KOPT-K1 (cell line): ENCODE measurements around the gene STYXL1.
"Not testable (repeated sequence)": the region's sequence is repeated elsewhere in the genome, so short reads cannot be mapped to it uniquely, and the experiment has no call there.

Experiments used
- H3K27ac ChIP-seq: fragments of 200-600 bp; sonication (generic); 2 replicates; pipeline ENCODE4 v1.5.1; 2016; ENCODE audit warnings: antibody characterized with exemption, mild to moderate bottlenecking, low read depth, low read length; ENCODE audit not compliant: poor library complexity, severe bottlenecking
- H3K36me3 ChIP-seq: fragments of 200-600 bp; sonication (generic); 2 replicates; pipeline ENCODE4 v1.5.1; 2017; ENCODE audit warnings: antibody characterized with exemption, mild to moderate bottlenecking, low read length, moderate library complexity; ENCODE audit not compliant: insufficient read depth
- H3K9me3 ChIP-seq: fragments of 200-600 bp; sonication (generic); 2 replicates; pipeline ENCODE4 v1.5.1; 2017; ENCODE audit warnings: antibody characterized with exemption, low read length, mild to moderate bottlenecking; ENCODE audit not compliant: insufficient read depth, poor library complexity, severe bottlenecking

The STYXL1 gene

DNA sequence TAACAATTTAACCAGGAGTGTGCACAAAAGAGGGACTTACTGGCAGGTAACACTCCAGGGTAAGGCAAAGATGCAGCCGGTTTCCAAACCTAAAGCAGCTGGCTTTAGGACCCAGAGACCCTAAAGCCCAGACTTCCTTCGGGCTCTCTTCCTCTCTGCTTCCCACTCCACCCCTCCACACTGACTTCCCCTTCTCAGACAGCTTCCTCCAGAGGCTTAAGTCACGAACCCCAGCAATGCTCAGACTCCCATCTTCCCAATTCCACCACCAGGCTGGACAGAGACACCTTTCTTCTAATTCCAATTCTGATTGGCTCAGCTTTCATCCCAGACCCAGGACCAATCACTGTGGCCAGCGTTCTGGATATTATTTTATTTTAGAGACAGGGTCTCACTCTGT is 24.8 kb downstream of the STYXL1 start:
- H3K36me3 ChIP-seq, result peaks cover 49% of the 10 kb centered on the region

DNA sequence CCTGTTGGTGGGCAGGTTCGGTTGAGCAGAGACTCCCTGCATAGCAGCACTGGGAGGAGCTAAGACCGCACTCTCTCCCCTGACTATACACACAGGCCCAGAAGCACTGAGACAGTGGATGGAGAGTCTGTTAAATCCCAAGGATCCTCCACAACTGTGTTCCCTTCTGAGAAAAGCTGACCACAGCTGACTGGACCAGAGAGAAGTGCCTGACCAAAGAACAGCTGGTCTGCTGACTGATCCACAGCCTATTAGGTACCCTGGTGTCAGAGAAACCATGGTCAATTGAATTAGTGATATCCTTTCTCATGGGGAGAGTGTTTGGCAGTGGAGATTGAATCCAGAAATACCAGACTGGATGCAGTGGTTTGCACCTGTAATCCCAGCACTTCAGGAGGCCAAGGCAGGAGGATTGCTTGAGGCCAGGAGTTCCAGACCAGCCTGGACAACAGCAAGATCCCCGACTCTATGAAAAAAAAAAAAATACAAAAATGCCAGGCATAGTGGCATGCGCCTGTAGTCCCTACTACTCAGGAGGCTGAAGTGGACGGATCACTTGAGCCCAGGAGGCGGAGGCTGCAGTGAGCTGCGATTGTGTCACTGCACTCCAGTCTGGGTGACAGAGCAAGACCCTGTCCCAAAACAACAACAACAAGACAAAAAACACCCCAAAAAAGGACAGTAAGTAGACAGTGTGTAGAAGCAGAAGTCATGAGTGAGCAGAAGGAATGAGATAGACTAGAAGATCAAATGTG is 25.6 kb downstream of the STYXL1 start:
- Histone ChIP-seq H3K36me3 (peaks cover 45% of the 10 kb centered on the region), H3K27ac (no peak overlapping the region), H3K9me3 (no peaks in the 10 kb centered on the region)

More for the DNA sequence above, 24.8 kb downstream of the STYXL1 start:
- H3K27ac ChIP-seq, result no peak overlapping the region
- no peaks in the 10 kb centered on the region for H3K9me3 ChIP-seq

DNA sequence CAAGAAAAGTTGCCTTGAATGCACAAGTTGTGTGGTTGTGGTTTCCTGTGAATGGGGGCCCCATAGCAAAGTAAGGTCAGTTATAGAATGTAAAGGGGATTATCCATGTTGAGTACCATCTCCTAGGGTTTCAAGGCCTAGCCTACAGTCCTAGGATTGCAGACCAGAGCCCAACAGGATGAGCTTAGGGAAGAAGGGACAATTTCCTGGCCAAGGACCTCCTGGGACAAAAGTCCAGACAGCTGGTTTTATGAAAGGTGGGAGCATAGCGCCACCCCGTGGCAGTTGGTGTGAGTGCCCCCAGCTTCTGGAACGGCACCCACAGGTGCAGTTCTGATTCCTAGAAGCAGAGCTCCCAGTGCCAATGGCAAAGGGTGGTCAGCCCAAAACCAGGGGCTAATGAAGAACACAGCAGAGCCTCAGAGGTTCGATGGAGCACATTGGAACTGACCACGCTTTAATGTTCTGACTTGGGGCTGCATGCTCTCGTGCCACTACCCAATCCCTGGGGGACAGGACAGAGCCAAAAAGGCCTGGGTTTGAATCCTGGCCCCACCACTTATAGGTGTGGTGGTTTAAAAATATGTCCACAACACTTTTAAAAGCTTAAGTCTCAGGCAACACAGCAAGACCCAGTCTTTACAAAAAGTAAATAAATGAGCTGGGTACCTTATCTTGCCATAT is 27.6 kb downstream of the STYXL1 start:
- Histone ChIP-seq H3K27ac (no peak overlapping the region), H3K36me3 (peaks cover 47% of the 10 kb centered on the region), H3K9me3 (no peaks in the 10 kb centered on the region)

DNA sequence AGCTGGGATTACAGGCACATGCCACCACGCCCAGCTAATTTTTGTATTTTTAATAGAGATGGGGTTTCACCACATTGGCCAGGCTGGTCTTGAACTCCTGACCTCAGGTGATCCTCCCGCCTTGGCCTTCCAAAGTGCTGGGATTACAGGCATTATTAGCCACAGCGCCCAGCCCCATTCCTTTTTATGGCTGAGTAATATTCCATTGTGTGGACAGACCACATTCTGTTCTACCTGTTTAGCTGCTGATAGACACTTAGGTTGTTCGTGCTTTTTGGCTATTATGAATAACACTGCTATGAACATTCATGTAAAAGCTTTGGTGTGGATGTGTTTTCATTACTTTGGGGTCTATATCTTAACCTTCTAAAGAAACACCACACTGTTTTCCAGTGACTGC is 29.3 kb downstream of the STYXL1 start:
- not testable (repeated sequence) for H3K9me3 ChIP-seq, H3K27ac ChIP-seq
- H3K36me3 ChIP-seq, result peaks cover 47% of the 10 kb centered on the region

DNA sequence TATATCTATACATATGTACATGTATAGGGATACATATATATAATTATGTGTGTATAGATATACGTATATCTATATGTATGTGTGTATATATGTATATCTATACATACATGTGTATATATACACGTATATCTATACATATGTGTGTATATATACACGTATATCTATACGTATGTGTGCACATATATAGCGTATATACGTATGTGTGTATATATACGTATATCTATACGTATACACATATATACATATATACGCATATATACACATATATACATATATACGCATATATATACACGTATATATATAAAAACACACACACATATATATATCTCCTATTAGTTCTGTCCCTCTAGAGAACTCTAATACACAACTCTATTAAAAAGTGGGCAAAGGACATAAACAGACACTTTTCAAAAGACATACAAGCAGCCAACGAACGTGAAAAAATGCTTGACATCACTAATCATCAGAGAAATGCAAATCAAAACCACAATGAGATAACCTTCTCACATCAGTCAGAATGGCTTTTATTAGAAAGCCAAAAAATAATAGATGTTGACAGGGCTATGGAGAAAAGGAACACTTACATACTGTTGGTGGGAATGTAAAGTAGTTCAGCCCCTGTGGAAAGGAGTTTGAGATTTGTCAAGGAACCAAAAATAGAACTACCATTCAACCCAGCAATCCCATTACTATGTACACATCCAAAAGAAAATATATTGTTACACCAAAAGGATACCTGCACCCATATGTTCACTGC is 31.4 kb downstream of the STYXL1 start:
- H3K27ac ChIP-seq, result no peak overlapping the region
- peaks cover 40% of the 10 kb centered on the region for H3K36me3 ChIP-seq
- H3K9me3 ChIP-seq, result no peaks in the 10 kb centered on the region

DNA sequence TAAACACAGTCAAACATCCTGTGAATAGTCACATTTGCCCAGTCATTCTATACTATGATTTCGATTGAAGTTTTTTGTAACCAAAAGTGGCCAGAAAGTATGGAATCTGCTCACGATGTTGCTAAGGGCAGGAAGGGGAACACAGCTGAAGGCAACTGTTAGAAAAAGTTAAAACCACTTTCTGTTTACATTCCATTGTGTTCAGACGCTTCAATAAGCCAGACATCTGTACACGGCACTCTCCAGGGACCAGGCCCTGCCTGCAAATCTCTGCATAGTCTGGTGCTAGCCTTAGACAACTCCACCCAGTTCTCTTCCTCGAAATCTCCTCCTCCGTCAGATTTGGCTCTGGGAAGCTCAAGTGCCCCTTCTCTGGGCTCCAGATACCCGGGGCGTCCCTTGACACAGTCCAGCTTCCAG is 36.3 kb downstream of the STYXL1 start:
- Histone ChIP-seq H3K36me3 (peaks cover 25% of the 10 kb centered on the region), H3K9me3 (no peaks in the 10 kb centered on the region), H3K27ac (no peak overlapping the region)

DNA sequence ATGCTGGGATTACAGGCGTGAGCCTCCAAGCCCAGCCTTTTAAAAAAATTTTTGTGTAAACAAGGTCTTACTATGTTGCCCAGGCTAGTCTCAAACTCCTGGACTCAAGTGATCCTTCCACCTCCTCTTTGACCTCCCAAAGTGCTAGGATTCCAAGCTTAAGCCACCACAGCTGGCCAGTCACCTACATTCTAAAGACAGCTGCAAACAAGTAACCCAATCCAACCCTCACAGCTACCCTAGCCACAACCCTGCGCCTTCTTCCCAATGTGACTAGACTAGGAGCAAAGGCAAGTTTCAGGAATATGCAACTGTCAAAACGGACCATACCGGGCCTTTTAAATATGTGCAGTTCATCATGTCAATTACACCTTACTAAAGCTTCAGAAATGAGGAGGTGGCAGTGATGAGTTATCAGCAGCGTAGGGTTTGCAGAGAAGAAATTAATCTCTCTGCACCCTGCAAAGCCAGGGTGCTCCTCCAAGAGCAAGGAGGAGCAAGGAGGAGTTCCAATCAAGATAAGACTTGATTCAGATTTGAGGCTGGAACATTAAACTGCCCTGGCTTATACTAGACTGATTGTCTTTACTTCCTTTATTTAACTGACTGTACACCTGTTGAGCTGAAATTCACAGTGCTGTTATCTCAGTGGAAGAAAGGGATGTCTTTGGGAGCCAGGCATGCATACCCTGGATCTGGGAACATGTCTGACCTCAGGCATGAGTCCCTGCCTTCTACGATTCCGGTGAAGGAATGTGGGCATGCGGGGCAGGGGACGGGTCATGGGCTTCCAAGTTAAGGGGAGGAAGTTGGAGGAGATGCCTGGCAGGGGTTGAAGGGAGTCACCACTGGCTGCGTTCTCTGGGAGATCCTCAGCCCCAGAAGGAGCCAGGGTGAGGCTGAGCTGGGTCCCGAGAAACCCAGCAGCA is 37.9 kb downstream of the STYXL1 start:
- H3K36me3 ChIP-seq, result peaks cover 21% of the 10 kb centered on the region
- no peaks in the 10 kb centered on the region for H3K9me3 ChIP-seq
- H3K27ac ChIP-seq, result no peak overlapping the region

DNA sequence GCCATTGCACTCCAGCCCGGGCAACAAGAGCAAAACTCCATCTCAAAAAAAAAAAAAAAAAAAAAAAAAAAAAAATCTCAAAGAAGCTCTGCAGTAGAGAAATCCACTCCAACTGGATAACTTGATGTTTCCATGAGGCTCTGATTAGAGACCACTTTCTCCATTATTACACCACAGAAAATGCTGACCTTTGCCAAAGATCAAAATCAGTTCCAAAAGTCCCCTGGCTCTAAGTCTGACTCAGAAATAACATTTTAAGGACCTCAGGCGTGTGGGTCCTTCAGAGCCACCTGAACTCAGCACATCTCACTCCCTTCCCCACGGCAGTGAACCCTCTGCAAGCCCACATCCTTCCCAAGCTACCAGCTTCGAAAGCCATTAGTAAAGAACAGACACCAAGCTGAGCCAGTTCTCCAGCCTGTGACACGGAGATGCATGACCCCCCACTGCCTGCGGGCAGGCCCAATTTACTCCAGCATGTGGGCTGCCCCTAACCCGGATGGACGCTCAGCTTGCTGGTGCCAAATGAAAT is 39.6 kb downstream of the STYXL1 start:
- Histone ChIP-seq H3K27ac (no peak overlapping the region), H3K9me3 (no peaks in the 10 kb centered on the region), H3K36me3 (peaks cover 25% of the 10 kb centered on the region)

DNA sequence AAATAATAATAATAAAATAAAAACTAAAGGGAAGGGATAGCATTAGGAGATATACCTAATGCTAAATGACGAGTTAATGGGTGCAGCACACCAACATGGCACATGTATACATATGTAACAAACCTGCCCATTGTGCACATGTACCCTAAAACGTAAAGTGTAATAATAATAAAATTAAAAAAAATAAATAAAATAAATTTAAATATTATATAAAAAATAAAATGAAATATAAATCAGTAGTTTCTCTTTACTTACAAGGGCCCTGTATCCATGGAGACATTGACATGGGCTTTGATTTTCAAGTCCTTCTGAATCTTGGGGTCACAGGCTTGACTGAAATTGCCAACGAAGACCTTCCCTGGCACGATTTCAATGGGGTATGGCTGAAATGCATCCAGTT is 42.8 kb downstream of the STYXL1 start:
- H3K36me3 ChIP-seq, result peaks cover 42% of the 10 kb centered on the region
- H3K9me3 ChIP-seq, H3K27ac ChIP-seq: not testable (repeated sequence)

DNA sequence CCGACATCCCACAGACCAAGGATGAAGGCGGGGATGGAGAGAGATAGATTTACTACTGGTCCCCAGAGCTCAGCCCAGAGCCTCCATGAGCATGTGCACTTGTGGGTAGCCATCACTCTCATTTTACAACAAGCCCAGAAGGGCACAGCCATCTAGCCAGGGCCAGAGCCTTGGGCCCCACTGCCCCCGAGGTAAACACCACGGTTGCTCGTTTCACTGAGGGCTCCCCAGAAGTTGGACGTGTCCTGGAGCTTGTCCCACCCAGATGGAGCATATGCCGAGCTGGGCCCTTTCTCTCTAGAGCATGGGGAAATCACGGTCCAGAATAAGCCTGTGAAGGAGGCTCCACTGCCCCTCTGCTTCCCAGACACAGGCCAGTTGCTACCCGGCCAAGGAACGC is 44.4 kb downstream of the STYXL1 start:
- no peak overlapping the region for H3K27ac ChIP-seq
- H3K36me3 ChIP-seq, result peaks cover 42% of the 10 kb centered on the region
- no peaks in the 10 kb centered on the region for H3K9me3 ChIP-seq

DNA sequence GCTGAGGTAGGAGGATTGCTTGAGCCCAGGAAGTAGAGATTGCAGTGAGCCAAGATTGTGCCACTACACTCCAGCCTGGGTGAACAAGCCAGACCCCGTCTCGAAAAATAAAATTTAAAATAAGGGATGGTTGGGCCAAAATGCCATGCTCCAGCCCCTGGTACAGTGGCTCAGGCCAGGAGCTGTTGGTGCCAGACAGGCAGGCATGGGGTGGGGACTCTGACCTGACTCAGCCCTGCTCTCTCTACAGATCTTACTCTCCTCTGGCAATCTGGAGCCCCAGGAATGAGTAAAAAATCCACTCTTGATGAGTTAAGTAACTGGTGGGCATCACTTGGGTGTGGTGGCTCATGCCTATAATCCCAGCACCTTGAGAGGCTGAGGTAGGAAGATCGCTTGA is 45.0 kb downstream of the STYXL1 start:
- Histone ChIP-seq H3K36me3 (peaks cover 42% of the 10 kb centered on the region), H3K9me3 (no peaks in the 10 kb centered on the region), H3K27ac (no peak overlapping the region)

DNA sequence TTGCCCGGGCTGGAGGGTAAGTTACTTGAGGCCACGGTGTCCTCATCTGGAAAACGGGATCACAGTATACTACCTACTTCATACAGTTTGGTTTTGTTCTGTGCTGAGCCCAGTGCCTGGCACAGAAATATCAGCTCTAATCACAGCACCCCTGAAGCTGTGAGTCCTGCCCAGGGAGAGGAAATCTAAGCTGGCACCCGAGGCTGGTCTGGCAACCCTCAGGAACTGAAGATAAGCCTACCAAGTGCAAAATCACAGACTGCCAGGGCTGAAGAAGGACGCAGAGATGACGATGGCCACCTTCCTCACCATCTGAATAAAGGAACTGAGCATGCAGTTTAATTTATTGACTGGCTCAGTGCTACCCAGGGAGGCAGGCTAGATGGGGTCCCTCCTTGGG is 45.7 kb downstream of the STYXL1 start:
- Histone ChIP-seq H3K27ac (no peak overlapping the region), H3K9me3 (no peaks in the 10 kb centered on the region), H3K36me3 (peaks cover 42% of the 10 kb centered on the region)

DNA sequence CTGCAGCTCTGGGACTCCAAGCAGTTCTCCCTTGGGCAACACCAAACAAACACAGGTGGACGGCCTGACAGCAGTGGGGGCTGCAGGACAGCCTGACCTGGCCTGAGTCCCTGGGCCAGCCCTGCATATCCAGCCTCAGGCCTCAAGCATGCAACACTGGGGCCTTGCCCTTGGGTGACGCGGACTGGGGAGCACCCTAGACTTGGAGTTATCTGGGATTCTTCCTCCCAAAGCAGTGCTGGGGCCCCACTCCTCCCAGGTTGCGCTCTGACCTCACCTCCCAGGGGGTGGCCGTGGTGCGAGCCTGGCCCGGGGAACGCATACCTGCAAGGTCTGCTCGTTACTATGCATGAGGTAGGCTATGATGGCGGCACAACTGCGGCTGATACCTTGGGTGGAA is 47.2 kb downstream of the STYXL1 start:
- H3K36me3 ChIP-seq, result peaks cover 54% of the 10 kb centered on the region
- no peaks in the 10 kb centered on the region for H3K9me3 ChIP-seq
- no peak overlapping the region for H3K27ac ChIP-seq

DNA sequence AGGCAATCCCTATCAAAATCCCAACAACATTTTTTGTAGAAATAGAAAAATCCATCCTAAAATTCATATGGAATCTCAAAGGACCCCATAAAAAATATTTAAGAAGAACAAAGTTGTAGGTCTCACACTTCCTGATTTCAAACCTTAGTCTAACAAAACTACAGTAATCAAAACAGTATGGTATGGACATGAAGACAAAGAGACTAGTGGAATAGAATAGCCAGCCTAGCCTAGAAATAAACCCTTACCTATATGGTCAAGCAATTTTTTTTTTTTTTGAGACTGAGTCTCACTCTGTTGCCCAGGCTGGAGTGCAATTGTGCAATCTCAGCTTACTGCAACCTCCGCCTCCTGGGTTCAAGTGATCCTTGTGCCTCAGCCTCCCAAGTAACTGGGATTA is 49.8 kb downstream of the STYXL1 start:
- no peaks in the 10 kb centered on the region for H3K9me3 ChIP-seq
- no peak overlapping the region for H3K27ac ChIP-seq
- H3K36me3 ChIP-seq, result peaks cover 42% of the 10 kb centered on the region
